MM.1S (cell line): ENCODE data around the gene BLCAP.

Experiments
- EZH2 ChIP-seq: fragments of 300-600 bp; sonication (generic); optimal IDR thresholded peaks from 2 replicates; pipeline ENCODE3; 2017; ENCODE audit warnings: low read depth, mild to moderate bottlenecking, antibody characterized with exemption, low read length, mixed read lengths
- EZH2phosphoT487 ChIP-seq: fragments of 300-600 bp; sonication (generic); IDR thresholded peaks from 2 replicates; pipeline ENCODE4 v1.6.1; 2018; ENCODE audit warnings: antibody characterized with exemption, low read length
- TF ChIP-seq, protein P1 (sequence below): fragments of 300-600 bp; sonication (generic); IDR thresholded peaks from 2 replicates; pipeline ENCODE4 v1.5.1; 2016; ENCODE audit warnings: antibody characterized with exemption, low read length, mixed read lengths

DNA sequence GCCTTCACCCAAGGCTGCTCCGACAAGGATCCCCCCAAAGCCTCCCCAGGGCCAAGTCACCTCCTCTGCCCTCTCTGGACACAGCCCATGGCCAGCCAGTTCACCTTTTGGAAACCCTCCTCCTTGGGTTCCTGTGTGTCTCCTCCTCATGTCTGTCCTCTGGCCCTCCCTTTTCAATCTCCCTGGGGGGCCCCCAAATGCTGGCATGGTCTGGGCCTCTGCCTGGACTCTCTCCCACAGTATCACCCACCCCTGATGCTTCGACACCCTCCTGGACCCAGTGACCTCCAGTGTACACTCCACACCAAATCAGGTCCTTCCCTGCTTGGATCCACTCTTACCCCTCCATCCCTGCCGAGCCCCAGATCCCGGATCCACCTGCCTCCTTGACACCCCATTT lies 53.3 kb downstream of the BLCAP start:
- TF ChIP-seq EZH2 (no peak), EZH2phosphoT487 (no peak)
- TF ChIP-seq, protein P1, sequence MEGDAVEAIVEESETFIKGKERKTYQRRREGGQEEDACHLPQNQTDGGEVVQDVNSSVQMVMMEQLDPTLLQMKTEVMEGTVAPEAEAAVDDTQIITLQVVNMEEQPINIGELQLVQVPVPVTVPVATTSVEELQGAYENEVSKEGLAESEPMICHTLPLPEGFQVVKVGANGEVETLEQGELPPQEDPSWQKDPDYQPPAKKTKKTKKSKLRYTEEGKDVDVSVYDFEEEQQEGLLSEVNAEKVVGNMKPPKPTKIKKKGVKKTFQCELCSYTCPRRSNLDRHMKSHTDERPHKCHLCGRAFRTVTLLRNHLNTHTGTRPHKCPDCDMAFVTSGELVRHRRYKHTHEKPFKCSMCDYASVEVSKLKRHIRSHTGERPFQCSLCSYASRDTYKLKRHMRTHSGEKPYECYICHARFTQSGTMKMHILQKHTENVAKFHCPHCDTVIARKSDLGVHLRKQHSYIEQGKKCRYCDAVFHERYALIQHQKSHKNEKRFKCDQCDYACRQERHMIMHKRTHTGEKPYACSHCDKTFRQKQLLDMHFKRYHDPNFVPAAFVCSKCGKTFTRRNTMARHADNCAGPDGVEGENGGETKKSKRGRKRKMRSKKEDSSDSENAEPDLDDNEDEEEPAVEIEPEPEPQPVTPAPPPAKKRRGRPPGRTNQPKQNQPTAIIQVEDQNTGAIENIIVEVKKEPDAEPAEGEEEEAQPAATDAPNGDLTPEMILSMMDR = no peak
